BJ (cell line): Measurements from ENCODE around the gene DEPDC4. TPM values are rescaled to one million over a fixed set of nuclear protein-coding genes. Genes with fewer than 3 reads are reported as not detected.

ENCODE experiments used
- CTCF ChIA-PET: fragments of 350-600 bp; formaldehyde crosslinking; extraction: SDS; loops from one replicate; lab custom pipeline; 2021; ENCODE audit warnings: antibody characterized with exemption, inconsistent platforms; lab: Yijun Ruan, JAX
- POLR2A ChIA-PET: fragments of 300-600 bp; sonication (Branson Sonifier 250); formaldehyde crosslinking; extraction: SDS; loops from one replicate; lab custom pipeline; 2021; ENCODE audit warnings: antibody characterized with exemption; lab: Charles Lee
- DNase-seq: peaks from one replicate; pipeline ENCODE4 v3.0.0-alpha.2; 2011; ENCODE audit warnings: low read depth
- H3K27me3 ChIP-seq: 2 replicates; pipeline ENCODE4 v1.6.0; 2011; ENCODE audit warnings: low read length; ENCODE audit not compliant: control insufficient read depth, insufficient read depth
- H3K36me3 ChIP-seq: 2 replicates; pipeline ENCODE4 v1.5.1; 2011; ENCODE audit warnings: low read length; ENCODE audit not compliant: control insufficient read depth, insufficient read depth
- H3K4me3 ChIP-seq: 2 replicates; pipeline ENCODE4 v1.5.1; 2011; ENCODE audit warnings: low read depth, mild to moderate bottlenecking, control low read depth, low read length
- CTCF ChIP-seq: IDR thresholded peaks from 2 replicates; pipeline ENCODE4 v1.5.1; 2011; ENCODE audit warnings: low read depth, mild to moderate bottlenecking, control low read depth, inconsistent platforms, low read length, moderate library complexity; ENCODE audit not compliant: insufficient read depth
- polyA plus RNA-seq: library from polyadenylated mRNA; depleted of rRNA; stranded (reverse); fragments of >200 nt; gene quantifications from 2 replicates; pipeline ENCODE4 v1.2.3, GENCODE V29; 2011

The DEPDC4 gene
- polyA plus RNA-seq, 1 experiment = 0.28 TPM

GRCh38 chr12:100258127-100258526, 8.8 kb downstream of the DEPDC4 start:
- no peak for TF ChIP-seq CTCF
- no peak overlapping the region for H3K4me3 ChIP-seq
- no peaks in the 10 kb centered on the region for H3K36me3 ChIP-seq
- no peak for DNase-seq
- POLR2A ChIA-PET = no interaction called here
- no peaks in the 10 kb centered on the region for H3K27me3 ChIP-seq
- CTCF ChIA-PET = no interaction called here

- no peak for TF ChIP-seq CTCF
- Histone ChIP-seq H3K36me3 (no peaks in the 10 kb centered on the region), H3K4me3 (no peak overlapping the region), H3K27me3 (no peaks in the 10 kb centered on the region)
- DNase-seq = no peak
- POLR2A ChIA-PET = no interaction called here
- CTCF ChIA-PET = interaction anchor here (0.6 to 1.5 kb wide), 2 partner anchors 10 to 20 kb away, joined by 3 to 4 read pairs; no protein-coding TSS in a partner anchor
Measured at GRCh38 chr12:100254876-100255275, 12.0 kb downstream of the DEPDC4 start.

GRCh38 chr12:100253437-100253836, 13.4 kb downstream of the DEPDC4 start:
- no peak for DNase-seq
- CTCF ChIA-PET = no interaction called here
- no peaks in the 10 kb centered on the region for H3K27me3 ChIP-seq
- no peak overlapping the region for H3K4me3 ChIP-seq
- TF ChIP-seq CTCF = no peak
- POLR2A ChIA-PET = no interaction called here
- no peaks in the 10 kb centered on the region for H3K36me3 ChIP-seq

GRCh38 chr12:100251917-100252316, 15.0 kb downstream of the DEPDC4 start:
- ChIA-PET POLR2A (no interaction called here), CTCF (interaction anchor here (1.6 kb wide), 1 partner anchor 11 kb away, joined by 4 read pairs; no protein-coding TSS in a partner anchor)
- TF ChIP-seq CTCF = no peak
- no peak for DNase-seq
- no peaks in the 10 kb centered on the region for H3K27me3 ChIP-seq
- no peaks in the 10 kb centered on the region for H3K36me3 ChIP-seq
- no peak overlapping the region for H3K4me3 ChIP-seq

- POLR2A ChIA-PET = no interaction called here
- DNase-seq = no peak
- Histone ChIP-seq H3K36me3 (no peaks in the 10 kb centered on the region), H3K27me3 (no peaks in the 10 kb centered on the region), H3K4me3 (no peak overlapping the region)
- no peak for TF ChIP-seq CTCF
- CTCF ChIA-PET = no interaction called here
Measured at GRCh38 chr12:100249941-100250340, 16.9 kb downstream of the DEPDC4 start.
